Activated naive CD4-positive, alpha-beta T cell treated with anti-CD3 and anti-CD28 coated beads, Interleukin-2, amount 10 ng/mL, durations not matched to agents 5 hours and 36 hours (primary cell): Measurements from ENCODE around the gene MAFG. TPM values are rescaled to one million over a fixed set of nuclear protein-coding genes. Genes with fewer than 3 reads are reported as not detected.

Experiments
- total RNA-seq, 2 experiments: library from RNA; stranded (reverse); gene quantifications; one replicate each; pipeline ENCODE4 v1.2.3, GENCODE V29; 2021

The MAFG gene
- total RNA-seq = 10 to 100 TPM; 22.6 to 23.9 TPM

DNA sequence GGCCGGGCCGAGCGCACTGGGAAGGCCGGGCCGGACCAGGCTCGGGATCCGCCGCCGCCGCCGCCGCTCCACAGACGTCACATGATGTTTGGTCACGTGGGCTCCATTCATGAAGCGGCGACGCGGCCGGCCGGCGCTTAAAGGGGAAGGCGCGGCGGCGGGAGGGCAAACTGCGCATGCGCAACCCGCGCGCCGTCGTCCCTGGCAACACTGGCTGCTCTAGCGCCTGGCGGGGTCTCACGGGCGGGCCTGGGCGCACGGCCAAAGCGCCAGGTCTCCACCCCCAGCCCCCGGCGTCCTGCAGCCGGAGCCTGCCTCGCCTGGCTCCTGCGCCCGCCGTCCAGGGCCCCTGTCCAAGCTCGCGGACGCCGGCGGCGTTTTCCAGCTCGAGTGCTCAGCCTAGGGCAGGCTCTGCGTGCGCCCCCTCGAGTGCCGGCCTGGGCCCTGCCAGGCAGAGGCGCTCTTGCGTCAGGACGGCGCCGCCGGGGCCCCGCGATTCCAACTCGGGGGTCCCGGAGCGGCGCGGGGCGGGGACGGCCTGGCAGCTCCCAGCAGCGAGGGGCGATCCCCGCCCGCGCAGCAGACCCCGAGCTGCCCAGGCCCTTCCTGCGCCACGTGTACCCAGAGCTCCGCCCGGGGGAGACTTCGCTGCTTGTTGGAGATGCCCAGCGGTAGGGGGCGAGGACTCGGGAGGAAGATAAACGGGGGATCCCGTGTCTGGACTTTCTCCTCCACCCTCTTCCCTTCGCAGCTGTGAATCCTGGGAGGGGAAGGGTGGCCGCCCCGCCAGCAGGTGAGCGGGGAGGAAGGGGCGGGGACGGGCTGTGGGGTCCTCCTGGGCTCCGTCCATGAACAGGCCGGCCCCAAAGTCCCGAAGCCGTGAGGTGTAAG, at the start of gene MAFG:
TSS of gene MAFG (minus strand) at position 83 of the 891 bp plus-strand sequence. CDS start 4,550 bp downstream, outside the sequence.

DNA sequence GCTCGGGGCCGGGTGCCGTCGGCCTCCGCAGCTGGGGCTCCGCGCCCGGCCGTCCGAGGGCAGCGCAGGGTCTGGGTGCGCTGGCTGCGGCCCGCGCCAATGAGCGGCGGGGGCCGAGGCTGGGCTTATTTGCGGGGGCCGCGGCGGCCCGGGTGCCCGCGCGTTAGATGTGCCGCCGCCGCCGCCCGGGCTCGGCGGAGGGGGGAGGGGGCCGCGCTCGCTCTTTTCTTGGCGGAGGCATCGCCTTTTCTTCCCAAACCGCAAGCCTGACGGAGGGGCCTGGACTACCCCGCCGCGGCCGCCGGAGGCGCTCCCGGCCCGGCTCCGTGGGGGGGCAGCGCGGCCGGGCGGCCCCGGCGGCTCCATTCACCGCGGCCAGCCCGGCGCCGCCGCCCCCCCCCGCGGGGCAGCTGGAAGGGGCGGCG, 33.6 kb upstream of the MAFG start, which contains the start of gene NOTUM:
TSS of gene NOTUM (minus strand) at position 101 of the 425 bp plus-strand sequence. CDS start 278 bp downstream, outside the sequence.

GRCh38 chr17:81947189-81947588, 19.7 kb upstream of the MAFG start, which contains the start of gene MYADML2:
Gene MYADML2 (minus strand): TSS chr17:81947233. CDS start chr17:81941741, 5,492 bp downstream.

GRCh38 chr17:81917565-81918332, 9.8 kb downstream of the MAFG start, which contains the start of gene SIRT7:
Gene SIRT7 (minus strand): TSS chr17:81918176. CDS start chr17:81918131, 45 bp downstream.

GRCh38 chr17:81911277-81911961, 16.1 kb downstream of the MAFG start, which contains the start of gene PCYT2:
Gene PCYT2 (minus strand): TSS chr17:81911399. CDS start chr17:81911355, 44 bp downstream.

GRCh38 chr17:81902023-81902652, 25.4 kb downstream of the MAFG start, which contains the start of gene NPB:
Gene NPB (plus strand): TSS chr17:81902238. CDS start chr17:81902278, 40 bp downstream.

GRCh38 chr17:81870981-81871386, 56.6 kb downstream of the MAFG start, which contains the start of gene ARHGDIA:
Gene ARHGDIA (minus strand): TSS chr17:81871337. CDS start chr17:81869930, 1,407 bp downstream.

Other genes starting within 250 kb of the MAFG start
- 10 to 100 TPM; 19.2 to 21.1 TPM for gene ARL16, start 243.9 kb downstream of the MAFG start, total RNA-seq
- 100 to 1,000 TPM; 112 to 125 TPM for gene HGS, start 243.7 kb downstream of the MAFG start, total RNA-seq
- gene MRPL12, start 224.4 kb downstream of the MAFG start, total RNA-seq = 10 to 100 TPM; 56.0 to 58.2 TPM
- 10 to 100 TPM; 18.1 to 19.5 TPM for gene SLC25A10, start 215.5 kb downstream of the MAFG start, total RNA-seq
- not detected for gene GCGR, start 123.6 kb downstream of the MAFG start, total RNA-seq
- 10 to 100 TPM; 51.6 to 53.9 TPM for gene MCRIP1, start 94.4 kb downstream of the MAFG start, total RNA-seq
- not detected for gene PPP1R27, start 92.7 kb downstream of the MAFG start, total RNA-seq
- gene P4HB, start 67.2 kb downstream of the MAFG start, total RNA-seq = 100 to 1,000 TPM; 471 to 474 TPM
- 100 to 1,000 TPM; 575 to 590 TPM for gene ARHGDIA, start 56.4 kb downstream of the MAFG start, total RNA-seq
- gene ALYREF, start 36.1 kb downstream of the MAFG start, total RNA-seq = 100 to 1,000 TPM; 145 to 147 TPM
- gene ANAPC11, start 36.0 kb downstream of the MAFG start, total RNA-seq = 10 to 100 TPM; 67.2 to 75.1 TPM
- gene NPB, start 25.5 kb downstream of the MAFG start, total RNA-seq = under 1 TPM; 0.10 to 0.20 TPM
- 10 to 100 TPM; 43.8 to 49.5 TPM for gene PCYT2, start 16.3 kb downstream of the MAFG start, total RNA-seq
- gene SIRT7, start 9.6 kb downstream of the MAFG start, total RNA-seq = 10 to 100 TPM; 51.5 to 52.8 TPM
- 10 to 100 TPM; 23.3 to 26.1 TPM for gene PYCR1, start 9.6 kb upstream of the MAFG start, total RNA-seq
- not detected for gene MYADML2, start 19.5 kb upstream of the MAFG start, total RNA-seq
- gene NOTUM, start 33.5 kb upstream of the MAFG start, total RNA-seq = under 1 TPM; 0.30 to 0.34 TPM
- gene ASPSCR1, start 49.9 kb upstream of the MAFG start, total RNA-seq = 10 to 100 TPM; 37.4 to 39.5 TPM
- gene CENPX, start 95.1 kb upstream of the MAFG start, total RNA-seq = 10 to 100 TPM; 49.8 to 49.9 TPM
- 10 to 100 TPM; 29.8 to 33.7 TPM for gene LRRC45, start 95.6 kb upstream of the MAFG start, total RNA-seq
- gene RAC3, start 103.9 kb upstream of the MAFG start, total RNA-seq = 1 to 10 TPM; 6.0 to 6.2 TPM
- 100 to 1,000 TPM in 1 of 2 experiments, 10 to 100 TPM in 1; 98.5 to 103 TPM for gene DCXR, start 110.0 kb upstream of the MAFG start, total RNA-seq
- 10 to 100 TPM; 25.1 to 26.8 TPM for gene RFNG, start 124.1 kb upstream of the MAFG start, total RNA-seq
- gene GPS1, start 124.2 kb upstream of the MAFG start, total RNA-seq = 10 to 100 TPM; 66.6 to 67.5 TPM
- gene DUS1L, start 138.1 kb upstream of the MAFG start, total RNA-seq = 100 to 1,000 TPM; 110 to 111 TPM
- gene FASN, start 170.5 kb upstream of the MAFG start, total RNA-seq = 100 to 1,000 TPM; 153 to 162 TPM